Esophagus squamous epithelium (tissue), 5 donors: ENCODE results near the gene SLC38A5. TPM values are rescaled to one million over a fixed set of nuclear protein-coding genes. Genes with fewer than 3 reads are reported as not detected.

Source experiments
- DNase-seq: peaks from one replicate; lab custom pipeline; 2025; lab: John Stamatoyannopoulos, UW
- H3K27ac ChIP-seq, 4 donors: fragments of 200-600 bp; sonication (generic); one replicate each; pipeline ENCODE4 v1.5.1; 2016 to 2019; ENCODE audit warnings: mild to moderate bottlenecking in 1 of 4
- H3K27me3 ChIP-seq, 4 donors: fragments of 200-600 bp; sonication (generic); 1 replicate in 3 of 4; 2 replicates in 1 of 4; pipeline versions ENCODE4 v1.5.1 to v1.6.0; 2017 to 2021; ENCODE audit warnings: antibody characterized with exemption in 1 of 4
- H3K36me3 ChIP-seq, 3 donors: fragments of 200-600 bp; sonication (generic); one replicate each; pipeline ENCODE4 v1.5.1; 2016 to 2019
- H3K4me1 ChIP-seq, 3 donors: fragments of 200-600 bp; sonication (generic); one replicate each; pipeline ENCODE4 v1.5.1; 2017 to 2019
- H3K4me3 ChIP-seq, 4 donors: fragments of 200-600 bp; sonication (generic); 1 replicate in 3 of 4; 2 replicates in 1 of 4; pipeline ENCODE4 v1.5.1; 2016 to 2019; ENCODE audit warnings: mild to moderate bottlenecking in 2 of 4, moderate library complexity in 1 of 4
- H3K9me3 ChIP-seq, 3 donors: fragments of 200-600 bp; sonication (generic); one replicate each; pipeline ENCODE4 v1.5.1; 2016 to 2019
- CTCF ChIP-seq, 6 experiments: fragments of 450-650 bp in 4 of 6; fragments of 200-600 bp in 2 of 6; sonication (generic) in 2 of 6; IDR thresholded peaks; one replicate each; pipeline ENCODE4 v1.5.1; 2016 to 2019; ENCODE audit warnings: antibody characterized with exemption in 6 of 6, mild to moderate bottlenecking in 4 of 6, moderate library complexity in 4 of 6
- POLR2A ChIP-seq, 4 donors: fragments of 450-650 bp; IDR thresholded peaks; one replicate each; pipeline ENCODE4 v1.6.1; 2017; ENCODE audit warnings: antibody characterized with exemption in 4 of 4, mild to moderate bottlenecking in 4 of 4, moderate library complexity in 3 of 4
- WGBS, 2 donors: methylation state at CpG; one replicate each; pipeline ENCODE4 v1.1.5; 2018; 5-methylcytosine and 5-hydroxymethylcytosine counted together
- intact Hi-C: fragments of 100-400 bp; cut with DNase I; formaldehyde crosslinking; loops from one replicate; pipeline ENCODE4 v1.15.0; 2022
- total RNA-seq, 4 donors: library from RNA; depleted of rRNA; stranded (reverse); fragments of >200 nt; gene quantifications; one replicate each; pipeline ENCODE4 v1.1.0, GENCODE V29; 2016
- donor health status: DM: yes; HTN: yes; CAD: no.

Gene SLC38A5
- total RNA-seq, 4 donors from 2014 or later = 9.6 to 25.4 (median 24.7) TPM

GRCh38 chrX:48460031-48460430 lies 10.0 kb downstream of the SLC38A5 start:
- TF ChIP-seq CTCF (IDR thresholded peaks at IDR 0.05) (no peak), POLR2A (IDR thresholded peaks at IDR 0.05) (no peak)
- H3K4me1 ChIP-seq = peaks cover 0 to 7% (median 0%) of the 10 kb centered on the region in 3 donors
- no peak overlapping the region for H3K27ac ChIP-seq
- H3K4me3 ChIP-seq = no peak overlapping the region
- H3K9me3 ChIP-seq = no peaks in the 10 kb centered on the region
- no peaks in the 10 kb centered on the region for H3K36me3 ChIP-seq
- intact Hi-C loops = no loop called here
- DNase-seq = no peak
- 87 to 90% methylated on average over 3 of the region's 3 CpGs for WGBS, 2 donors
- no peaks in the 10 kb centered on the region for H3K27me3 ChIP-seq

GRCh38 chrX:48459483-48459882 lies 10.6 kb downstream of the SLC38A5 start:
- TF ChIP-seq POLR2A (IDR thresholded peaks at IDR 0.05) (no peak), CTCF (IDR thresholded peaks at IDR 0.05) (no peak)
- H3K4me1 ChIP-seq = peaks cover 0 to 7% (median 0%) of the 10 kb centered on the region in 3 donors
- no peak for DNase-seq
- 79 to 96% methylated on average over 4 to 5 of the region's 6 CpGs for WGBS, 2 donors
- H3K9me3 ChIP-seq = no peaks in the 10 kb centered on the region
- no peak overlapping the region for H3K4me3 ChIP-seq
- no peak overlapping the region for H3K27ac ChIP-seq
- intact Hi-C loops = no loop called here
- no peaks in the 10 kb centered on the region for H3K27me3 ChIP-seq
- H3K36me3 ChIP-seq = no peaks in the 10 kb centered on the region

GRCh38 chrX:48458711-48459110 lies 11.3 kb downstream of the SLC38A5 start:
- Histone ChIP-seq H3K27me3 (no peaks in the 10 kb centered on the region), H3K4me3 (no peak overlapping the region), H3K9me3 (no peaks in the 10 kb centered on the region), H3K4me1 (no peaks in the 10 kb centered on the region), H3K36me3 (no peaks in the 10 kb centered on the region), H3K27ac (no peak overlapping the region)
- TF ChIP-seq POLR2A (IDR thresholded peaks at IDR 0.05) (no peak), CTCF (IDR thresholded peaks at IDR 0.05) (no peak)
- intact Hi-C loops = no loop called here
- no peak for DNase-seq
- WGBS, 2 donors = no CpG with 5 or more reads among the region's 6 CpGs

GRCh38 chrX:48456628-48457331 lies 13.3 kb downstream of the SLC38A5 start:
- no peak overlapping the region for H3K4me3 ChIP-seq
- H3K9me3 ChIP-seq = no peaks in the 10 kb centered on the region
- H3K27ac ChIP-seq = no peak overlapping the region
- intact Hi-C loops = no loop called here
- H3K27me3 ChIP-seq = no peaks in the 10 kb centered on the region
- TF ChIP-seq CTCF (IDR thresholded peaks at IDR 0.05) = no peak
- no peak for TF ChIP-seq POLR2A (IDR thresholded peaks at IDR 0.05)
- H3K36me3 ChIP-seq = no peaks in the 10 kb centered on the region
- H3K4me1 ChIP-seq = no peaks in the 10 kb centered on the region
- WGBS, 2 donors = 77 to 78% methylated on average over 6 of the region's 6 CpGs
- no peak for DNase-seq

GRCh38 chrX:48451708-48452107 lies 18.4 kb downstream of the SLC38A5 start:
- 35 to 51% methylated on average over 4 of the region's 4 CpGs for WGBS, 2 donors
- H3K9me3 ChIP-seq = no peaks in the 10 kb centered on the region
- TF ChIP-seq CTCF (IDR thresholded peaks at IDR 0.05) (no peak), POLR2A (IDR thresholded peaks at IDR 0.05) (no peak)
- intact Hi-C loops = no loop called here
- no peak for DNase-seq
- no peaks in the 10 kb centered on the region for H3K4me1 ChIP-seq
- no peaks in the 10 kb centered on the region for H3K27me3 ChIP-seq
- H3K4me3 ChIP-seq = no peak overlapping the region
- H3K27ac ChIP-seq = no peak overlapping the region
- H3K36me3 ChIP-seq = no peaks in the 10 kb centered on the region
